ENCODE measurements around the gene TGFBR1.

Gene TGFBR1

DNA sequence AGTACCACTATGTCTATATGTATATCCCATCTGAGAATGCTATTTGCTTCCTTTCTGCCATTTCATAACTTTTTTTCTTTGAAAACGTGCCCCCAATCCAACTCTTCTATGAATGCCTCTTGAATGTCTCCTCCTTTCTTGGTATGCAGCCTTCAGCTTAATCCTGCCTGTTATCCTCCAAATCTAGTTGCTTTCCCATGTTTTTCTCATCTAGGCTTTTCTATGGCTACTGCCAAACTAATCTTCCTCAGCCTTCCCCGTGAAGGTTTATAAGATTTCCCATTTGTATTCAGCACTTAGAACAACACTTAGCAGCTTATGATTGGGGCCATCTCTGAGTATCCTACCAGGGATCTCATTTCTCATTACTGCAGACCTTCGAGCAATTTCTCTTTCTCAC is 2.5 kb downstream of the TGFBR1 start:
- no peak for DNase-seq (ENCODE audit: low spot score)

DNA sequence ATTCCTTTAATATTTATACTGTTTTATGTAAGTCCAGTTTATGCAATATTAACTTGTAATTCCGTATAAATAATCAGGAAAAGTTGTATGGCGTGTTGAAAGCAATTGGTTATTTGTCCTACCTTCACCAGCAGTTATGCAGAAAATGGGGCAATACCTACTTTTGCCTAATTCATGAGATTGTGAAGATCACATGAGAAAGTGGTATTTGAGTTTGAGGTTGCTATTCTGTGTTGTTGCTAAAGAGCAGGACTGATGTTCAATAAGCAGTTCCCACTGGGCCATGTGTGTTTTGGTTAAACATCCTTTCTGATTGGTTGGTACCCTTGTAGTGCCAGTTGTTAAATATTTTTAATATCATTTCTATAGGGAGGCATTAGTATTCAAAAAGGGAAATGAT is 3.2 kb downstream of the TGFBR1 start:
- DNase-seq (ENCODE audit: low spot score) = no peak

DNA sequence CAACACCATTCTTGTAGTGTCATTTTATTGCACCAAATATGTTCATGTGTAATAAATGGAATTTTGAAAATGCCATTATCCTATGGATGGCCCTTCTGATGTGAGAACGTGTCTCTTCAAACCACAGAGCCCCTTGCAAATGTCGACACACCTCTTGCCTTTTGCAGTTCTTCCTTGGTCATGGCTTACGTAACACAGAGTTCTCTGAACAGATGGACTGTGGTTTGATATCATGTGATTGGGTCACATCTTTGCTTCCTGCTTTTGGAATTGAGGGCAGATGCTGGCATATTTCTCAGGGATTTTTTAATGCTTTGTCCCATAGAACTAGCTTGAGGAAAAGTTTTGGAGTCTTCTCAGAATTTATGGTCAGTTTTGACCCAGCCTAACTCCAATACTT is 4.6 kb downstream of the TGFBR1 start:
- no peak for DNase-seq (ENCODE audit: low spot score)

DNA sequence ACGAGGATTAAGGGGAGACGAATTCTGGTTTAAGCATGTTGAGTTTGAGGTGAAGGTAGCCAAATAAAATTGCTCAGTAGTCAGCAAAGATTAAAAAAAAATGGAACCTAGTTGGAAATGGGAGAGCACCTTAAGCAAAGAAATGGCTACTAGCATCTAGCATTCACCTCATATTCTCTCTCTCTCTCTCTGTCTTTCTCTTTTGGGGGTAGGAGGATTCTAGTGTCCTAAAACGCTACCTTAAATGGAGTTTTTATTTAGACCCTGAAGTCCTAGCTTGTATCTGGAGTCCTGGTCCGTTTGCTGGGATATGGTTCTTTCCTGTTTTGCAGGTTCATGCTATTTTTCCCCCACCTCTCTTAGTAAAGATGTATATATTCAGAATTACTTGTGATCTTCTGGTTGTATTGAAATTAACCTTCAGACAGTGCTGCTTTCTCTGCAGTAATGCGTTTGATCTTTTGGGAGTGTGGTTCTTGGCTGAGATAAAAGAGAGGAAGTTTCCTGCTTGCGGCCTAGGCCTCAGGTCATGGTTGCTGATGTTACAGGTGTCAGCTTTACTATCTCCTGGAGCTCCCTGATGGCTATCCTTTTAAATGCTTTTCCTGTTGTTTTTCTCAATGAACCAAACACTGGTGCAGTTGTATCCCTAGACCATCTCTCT is 8.0 kb downstream of the TGFBR1 start:
- peak; percentile 28 for DNase-seq (ENCODE audit: low spot score)

DNA sequence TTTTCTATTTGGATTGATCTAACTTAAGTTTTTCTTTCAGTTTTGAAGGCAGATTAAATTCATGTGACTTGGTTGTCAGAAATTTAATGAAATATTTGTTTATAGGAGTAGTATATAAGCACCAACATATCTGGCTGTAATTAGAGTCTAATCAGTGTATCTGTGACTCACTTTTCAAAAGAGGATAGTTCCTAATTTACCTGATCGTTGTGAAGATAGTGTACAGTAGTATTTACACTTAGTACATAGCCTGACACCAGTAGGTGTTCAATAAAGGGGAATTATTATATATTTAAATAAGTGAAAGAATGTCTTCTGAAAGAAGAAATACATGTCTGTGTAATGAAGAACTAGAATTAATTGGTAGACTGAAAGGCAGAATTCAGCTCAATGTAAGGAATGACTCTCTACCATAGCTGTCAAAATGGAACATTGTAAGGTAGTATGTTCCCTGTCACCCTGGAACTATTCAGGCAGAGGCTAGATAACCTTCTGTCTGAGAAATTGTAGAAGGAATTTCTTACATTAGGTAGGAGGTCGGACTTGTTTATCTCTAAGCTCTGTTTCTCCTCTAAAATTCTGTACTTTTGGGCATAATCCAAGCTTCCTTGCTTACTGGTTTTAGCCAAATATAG is 8.6 kb downstream of the TGFBR1 start:
- no peak for DNase-seq (ENCODE audit: low spot score)

DNA sequence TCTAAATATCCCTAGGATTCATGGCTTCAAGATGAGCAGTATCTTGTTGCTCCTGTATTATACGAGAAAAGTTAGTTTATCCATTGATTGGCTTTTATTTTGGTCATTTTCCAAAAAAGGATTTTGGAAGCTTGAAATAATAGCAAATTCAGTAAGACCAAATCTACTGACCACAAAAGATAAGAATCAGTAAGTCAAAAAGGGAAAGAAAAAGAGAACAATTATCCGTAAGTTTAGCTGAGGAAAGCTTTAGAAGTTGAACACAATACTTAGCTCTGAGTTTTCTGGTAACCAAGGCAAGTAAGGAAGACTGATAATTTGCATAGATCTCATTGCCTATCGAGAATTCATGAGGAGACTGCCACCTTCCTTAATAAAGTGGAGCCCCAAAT is 9.1 kb downstream of the TGFBR1 start:
- DNase-seq (ENCODE audit: low spot score) = no peak

DNA sequence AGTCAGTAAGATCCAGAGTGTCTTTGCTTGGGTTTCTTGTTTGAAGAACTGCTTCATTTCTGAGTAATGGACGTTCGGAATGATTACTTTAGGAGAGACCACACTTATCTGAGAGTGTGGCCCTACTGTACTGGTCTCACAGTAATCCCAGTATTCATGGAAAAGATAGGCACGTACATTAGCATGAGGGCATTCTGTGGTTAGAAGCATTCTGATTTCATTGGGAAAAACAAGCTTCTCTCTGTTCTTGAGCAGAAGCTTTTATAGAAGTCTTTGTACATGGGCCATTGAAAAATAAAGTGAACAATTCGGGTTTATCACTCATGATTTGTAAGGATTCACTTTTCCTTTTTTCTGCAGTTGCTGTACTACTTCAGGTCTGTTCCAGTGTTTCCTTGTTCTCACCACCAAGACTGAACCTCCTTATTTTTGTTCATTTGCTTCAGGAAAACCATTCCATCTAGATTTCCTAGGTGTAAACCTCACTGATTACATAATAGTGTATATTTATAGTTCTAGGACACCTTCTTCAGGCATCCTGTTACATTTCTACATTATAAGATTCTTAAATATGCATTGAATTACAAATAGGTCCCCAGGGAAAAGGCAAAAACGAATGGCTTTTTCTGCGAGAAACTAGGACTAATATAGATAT is 10.1 kb downstream of the TGFBR1 start:
- no peak for DNase-seq (ENCODE audit: low spot score)

DNA sequence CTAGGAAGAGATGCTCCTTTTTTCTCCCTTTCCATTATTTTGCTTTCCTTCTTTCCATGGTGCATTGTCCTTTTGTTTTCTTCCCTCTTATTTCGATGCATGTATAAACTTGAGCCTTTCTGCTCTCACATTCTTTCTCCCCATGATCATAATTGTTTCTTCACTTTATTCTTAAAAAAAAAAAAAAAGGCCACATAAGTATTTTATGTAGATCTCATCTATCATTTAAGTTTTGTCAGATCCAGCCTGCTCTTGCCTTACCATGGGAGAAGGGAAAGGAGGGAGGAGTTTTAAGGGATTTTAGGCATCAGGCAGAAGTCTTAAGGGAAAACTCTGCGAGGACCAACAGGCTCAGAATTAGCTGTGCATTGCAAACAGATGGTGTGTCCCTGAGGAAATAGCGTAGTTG is 11.1 kb downstream of the TGFBR1 start:
- DNase-seq (ENCODE audit: low spot score) = no peak

DNA sequence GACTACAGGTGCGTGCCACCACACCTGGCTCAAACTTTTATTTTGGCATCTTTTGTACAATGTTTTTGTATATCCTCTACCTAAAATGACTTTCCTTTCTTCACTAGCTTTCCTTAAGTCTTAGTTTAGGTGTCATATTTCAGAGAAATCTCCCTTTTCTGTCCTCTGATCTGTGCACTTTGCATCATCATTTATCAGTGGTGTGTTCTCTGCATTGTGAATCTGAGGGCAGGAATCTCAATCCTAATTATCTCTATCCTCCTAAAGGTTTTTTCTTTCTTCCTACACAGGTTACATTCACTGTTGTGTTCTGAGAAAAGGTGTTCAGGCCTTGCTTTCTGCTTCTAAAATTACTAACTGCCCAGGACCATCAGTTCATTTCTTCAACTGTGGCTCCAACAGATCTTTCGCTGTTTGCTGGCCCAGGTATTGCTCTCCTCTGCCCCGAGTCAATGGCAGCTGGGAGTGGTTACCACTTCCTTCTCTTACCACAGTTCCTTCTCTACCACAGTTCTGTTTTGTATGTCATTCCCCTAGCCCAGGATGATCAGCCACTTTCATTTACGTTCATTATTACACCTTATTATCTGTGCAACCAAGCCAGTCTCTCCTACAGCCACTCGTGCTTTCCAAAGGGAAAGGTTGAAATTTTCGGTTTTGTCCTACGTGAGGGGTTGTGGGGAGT is 14.0 kb downstream of the TGFBR1 start:
- peak; percentile 81 for DNase-seq (ENCODE audit: low spot score)

DNA sequence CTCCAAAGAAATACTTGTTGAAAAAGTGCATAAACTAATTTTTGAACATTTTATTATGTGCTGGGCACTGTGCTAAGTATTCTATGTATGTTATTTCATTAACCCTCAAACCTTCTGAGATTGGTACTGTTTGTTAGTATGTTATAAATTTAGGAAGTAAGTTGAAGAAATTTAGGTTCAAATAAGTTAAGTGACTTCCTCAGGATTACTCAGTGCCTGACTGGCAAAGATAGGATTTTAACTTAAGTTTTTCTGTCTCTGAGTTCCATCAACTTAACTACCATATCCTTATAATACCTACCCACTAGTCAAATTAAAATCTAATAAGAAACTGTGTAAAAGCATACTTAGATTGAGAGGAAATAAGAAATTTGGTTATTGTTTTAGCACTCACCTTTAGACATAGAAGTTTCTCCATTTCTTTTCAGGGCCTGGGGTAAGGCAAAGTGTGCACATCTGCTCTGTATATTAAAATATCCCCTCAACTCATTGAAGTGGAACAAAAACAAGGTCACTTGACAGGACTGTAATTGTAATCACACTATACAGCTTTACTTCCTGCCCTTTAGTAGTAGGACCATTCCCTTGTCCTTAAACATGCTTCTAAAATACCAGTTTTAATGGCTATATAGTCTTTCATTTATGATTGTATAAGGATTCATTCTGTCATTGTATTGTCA is 15.2 kb downstream of the TGFBR1 start:
- no peak for DNase-seq (ENCODE audit: low spot score)

DNA sequence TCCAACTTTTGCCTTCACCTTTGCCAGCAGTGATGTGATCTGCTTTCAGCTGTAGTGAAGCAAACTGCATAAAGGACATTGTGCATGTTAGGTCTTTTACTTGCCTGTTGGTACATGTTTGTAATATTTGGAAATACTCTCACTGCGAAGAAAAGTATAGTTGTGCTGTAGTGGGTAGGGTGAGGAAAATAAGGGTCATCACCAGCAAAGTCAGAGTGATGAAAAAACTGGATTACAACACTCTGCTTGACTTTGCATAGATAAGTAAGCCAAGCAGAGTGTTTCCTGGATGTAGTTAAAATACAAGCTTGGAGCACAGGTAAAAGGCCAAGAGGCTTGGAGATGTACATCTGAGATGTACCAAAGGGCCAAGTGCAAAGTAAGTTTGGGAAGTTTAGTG is 16.7 kb downstream of the TGFBR1 start:
- DNase-seq (ENCODE audit: low spot score) = no peak

DNA sequence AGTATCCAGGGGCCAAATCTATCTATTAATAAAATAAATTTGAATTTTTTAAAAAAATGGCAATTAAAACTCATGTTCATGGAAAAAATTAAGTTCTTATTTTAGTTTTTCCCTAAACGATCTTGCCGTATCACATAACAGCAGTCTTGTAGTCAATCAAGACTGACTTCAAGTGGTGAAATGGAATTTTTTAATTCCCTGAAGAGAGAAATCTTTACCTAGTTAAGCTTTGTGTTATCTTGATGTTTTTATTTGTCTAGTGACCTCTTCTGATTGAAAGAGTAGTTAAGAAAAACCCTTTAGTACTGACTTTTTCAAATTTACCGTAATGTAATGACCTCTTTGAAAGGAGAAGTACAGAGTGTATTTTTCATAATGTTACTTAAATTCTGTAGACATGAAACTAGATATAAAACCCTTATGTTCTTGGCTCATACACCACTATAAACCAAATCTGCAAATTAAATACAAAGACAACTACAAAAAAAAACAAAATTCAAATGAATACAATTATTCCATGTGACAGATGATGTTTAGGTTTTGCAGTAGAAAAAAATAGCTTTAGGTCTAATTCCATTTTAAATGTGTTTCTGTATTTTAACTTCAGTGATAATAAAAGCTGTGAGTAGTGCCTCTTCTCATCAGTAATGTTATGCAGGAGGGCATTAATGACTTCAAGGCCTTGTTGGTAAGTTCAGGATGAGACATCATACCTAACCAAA is 19.8 kb downstream of the TGFBR1 start:
- DNase-seq (ENCODE audit: low spot score) = no peak

DNA sequence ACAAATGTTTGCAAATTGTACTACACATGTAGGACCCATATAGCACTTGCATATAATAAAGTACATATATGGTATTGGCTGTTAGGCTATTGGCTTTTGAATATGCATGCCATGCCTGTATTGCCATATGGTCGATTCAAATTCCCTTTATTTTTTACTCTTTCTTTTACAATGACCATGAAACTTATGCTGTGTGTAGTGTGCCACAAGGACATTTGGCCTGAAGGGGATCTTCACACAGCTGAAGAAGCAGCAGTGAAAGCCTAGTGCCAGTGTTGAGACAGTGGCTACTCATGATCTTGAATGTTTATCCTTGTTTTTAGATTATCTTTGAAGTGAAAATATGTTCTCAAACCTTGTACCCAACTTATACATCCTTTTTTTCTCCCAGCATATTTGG is 20.5 kb downstream of the TGFBR1 start:
- no peak for DNase-seq (ENCODE audit: low spot score)

DNA sequence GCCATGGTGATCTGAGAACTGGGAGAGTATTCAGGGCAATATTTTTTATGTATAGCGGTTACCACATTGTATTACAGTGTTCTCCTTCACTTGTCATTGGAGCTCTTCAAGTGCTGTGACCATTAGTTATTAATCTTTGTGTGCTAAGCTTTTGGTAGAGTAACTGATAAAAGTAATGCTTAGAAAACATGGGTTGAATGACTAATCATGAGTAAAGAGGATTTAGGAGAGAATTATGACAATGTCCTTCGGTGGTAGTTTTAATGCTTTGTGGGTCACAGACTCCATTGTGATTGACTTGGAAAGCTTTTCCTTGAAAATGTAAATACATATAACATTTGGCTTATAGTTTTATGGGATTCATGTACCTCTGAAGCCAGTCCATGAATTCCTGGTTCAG is 21.4 kb downstream of the TGFBR1 start:
- no peak for DNase-seq (ENCODE audit: low spot score)

DNA sequence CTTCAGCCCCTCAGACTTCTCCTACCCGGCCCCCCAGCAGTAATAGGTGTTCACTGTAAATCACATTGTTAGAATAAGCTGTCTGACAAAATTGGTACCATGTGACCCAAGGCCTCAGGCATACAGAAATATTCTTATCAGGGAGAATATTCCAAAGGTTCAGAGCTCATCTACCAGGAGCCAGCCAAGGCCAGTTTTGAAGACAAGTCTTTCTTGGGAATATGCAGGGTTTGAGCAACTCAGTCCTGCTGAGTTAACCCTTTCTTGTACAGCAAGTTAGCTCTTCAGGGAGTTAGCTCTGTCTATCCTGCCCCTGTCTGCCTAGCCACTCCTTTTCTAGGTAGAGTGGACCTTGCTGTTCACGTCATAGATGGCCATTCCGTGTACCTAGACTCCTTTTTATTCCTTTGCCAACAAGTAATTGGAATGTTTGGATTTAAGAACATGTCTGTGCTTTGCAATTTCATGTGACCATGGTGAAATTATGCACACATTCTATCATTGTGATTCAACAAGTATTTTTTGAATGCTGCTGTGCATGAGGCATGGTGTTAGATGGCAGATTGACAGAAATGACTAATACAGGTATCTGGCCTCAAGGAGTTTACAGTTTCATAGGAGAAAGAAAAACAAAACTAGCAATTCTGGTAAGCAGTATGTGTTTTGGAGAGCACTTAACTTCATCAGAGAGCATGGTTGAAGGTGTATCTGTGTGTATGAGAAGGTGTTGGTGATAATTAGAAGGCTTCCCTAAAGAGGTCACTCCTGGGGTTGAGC is 22.6 kb downstream of the TGFBR1 start:
- DNase-seq (ENCODE audit: low spot score) = peak; percentile 50

DNA sequence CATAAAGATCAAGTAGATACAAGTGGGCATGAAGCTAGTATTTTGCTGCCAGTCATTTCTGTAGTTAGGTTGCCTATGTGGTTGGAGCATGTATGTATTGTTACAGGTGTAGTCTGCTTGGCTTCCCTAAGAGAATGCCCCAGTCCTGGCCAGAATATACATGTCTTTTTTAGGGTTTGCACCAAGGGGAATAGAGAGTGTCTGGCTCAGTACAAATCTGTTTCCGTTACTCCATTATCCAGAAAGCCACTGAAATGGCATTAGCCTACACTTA is 23.2 kb downstream of the TGFBR1 start:
- peak; percentile 41 for DNase-seq (ENCODE audit: low spot score)

DNA sequence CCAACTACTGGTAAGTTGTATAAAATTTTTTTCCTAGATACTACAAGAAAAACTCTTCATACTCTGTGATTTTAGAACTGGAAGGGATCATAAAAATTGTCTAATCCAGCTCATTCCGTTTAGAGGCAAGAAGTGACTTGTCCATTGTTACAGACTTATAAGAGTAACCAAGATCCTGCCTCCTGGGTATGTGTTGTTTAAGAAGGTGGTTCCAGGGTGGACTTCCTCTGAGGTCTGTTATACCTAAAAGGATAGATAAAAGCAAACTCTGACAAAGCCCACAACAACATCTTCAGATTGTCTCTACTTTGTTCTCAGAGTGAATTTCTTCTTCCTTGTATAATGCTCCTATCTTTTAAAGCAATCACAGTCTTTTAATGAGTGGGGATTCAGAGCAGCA is 24.2 kb downstream of the TGFBR1 start:
- no peak for DNase-seq (ENCODE audit: low spot score)

DNA sequence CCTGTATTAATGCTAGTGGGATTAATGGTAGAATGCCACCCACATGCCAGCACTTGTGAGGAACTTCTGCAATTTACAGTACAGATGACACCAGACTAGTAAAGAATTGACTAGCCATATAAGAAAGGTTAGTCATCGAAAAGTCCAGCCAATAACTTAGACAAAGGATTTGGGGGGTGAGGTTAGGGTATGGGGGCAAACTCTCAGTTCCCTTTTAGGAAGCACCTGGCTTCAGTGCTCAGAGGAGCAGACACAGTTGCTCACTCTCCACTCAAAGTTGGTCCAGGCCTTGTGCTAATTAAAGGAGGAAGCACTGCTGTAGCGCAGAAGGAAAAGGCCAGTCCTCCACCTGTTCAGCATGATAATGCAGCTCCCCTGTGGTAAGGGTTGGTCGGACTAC is 25.2 kb downstream of the TGFBR1 start:
- DNase-seq (ENCODE audit: low spot score) = no peak

DNA sequence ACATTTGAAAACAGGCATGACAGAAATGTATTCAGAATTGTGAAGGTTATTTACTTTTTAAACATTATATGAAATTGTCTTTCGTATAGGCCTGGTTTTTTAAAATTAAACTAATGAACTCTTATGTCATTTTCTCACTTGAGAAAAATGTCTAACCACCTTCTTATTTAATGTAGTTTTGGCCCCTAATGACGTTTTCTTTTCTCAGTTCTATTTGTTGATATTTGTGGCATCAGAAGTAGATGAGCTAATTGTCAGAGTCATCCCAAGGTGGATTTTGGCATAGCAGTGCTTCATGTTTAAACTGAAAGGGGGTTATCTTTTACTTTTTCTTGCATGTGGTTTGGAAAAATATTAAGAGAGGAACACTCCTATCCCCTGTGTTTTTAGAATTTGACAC is 28.2 kb downstream of the TGFBR1 start:
- DNase-seq (ENCODE audit: low spot score) = no peak

DNA sequence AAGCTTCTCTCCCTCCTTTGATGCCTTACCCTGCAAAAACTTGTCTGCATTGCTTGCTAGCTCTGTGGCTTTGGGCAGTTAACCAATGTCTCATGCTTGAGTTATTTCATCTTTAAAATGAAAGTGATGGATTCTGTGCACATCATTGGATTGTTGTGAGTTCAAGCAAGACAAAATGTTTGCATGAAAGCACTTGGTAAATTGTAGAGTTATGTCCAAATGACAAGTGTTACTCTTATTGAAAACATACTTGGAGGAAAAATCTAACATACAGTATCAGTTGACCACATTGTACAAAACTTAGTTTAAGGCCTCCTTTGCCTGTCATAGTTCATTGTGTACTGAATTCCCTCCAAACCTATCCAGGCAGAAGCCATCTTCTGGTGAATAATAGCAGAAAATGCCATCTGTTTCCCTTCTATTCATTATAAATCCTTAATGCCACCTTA is 30.0 kb downstream of the TGFBR1 start:
- DNase-seq (ENCODE audit: low spot score) = no peak

DNA sequence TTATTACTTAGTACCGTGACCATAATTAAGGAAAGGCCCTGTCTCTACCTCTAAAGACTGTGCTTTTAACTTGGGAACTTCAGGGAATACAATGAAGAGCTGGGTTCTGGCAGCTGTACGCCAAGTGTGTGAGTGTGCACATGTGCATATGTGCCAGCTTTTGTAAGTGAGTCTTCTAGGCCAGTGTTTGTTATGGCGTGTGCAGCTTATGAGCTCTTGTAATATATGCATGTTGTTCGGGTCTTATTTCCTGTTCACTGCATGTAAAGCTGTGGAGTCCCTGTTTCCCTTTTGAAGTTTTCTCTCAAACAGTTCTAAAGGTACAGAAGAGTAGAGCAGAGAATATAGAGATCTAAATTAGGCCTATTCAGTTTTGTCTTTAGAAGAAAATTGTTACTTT is 30.5 kb downstream of the TGFBR1 start:
- no peak for DNase-seq (ENCODE audit: low spot score)

All from activated CD4-positive, alpha-beta T cell treated with anti-CD3 and anti-CD28 coated beads, Interleukin-2, Interleukin-4, amounts not matched to agents 100 ng/mL and 50 ng/mL, durations not matched to agents 16 hours and 8 hours (primary cell).